ENCODE results near the gene XYLB.

- TF ChIP-seq CTCF (IDR thresholded peaks at IDR 0.05 in 8 of 11, conservative IDR thresholded peaks at IDR 0.05 in 3 of 11) = no peak
- TF ChIP-seq POLR2AphosphoS5 (IDR thresholded peaks at IDR 0.05) = peak in 2 of 3 donors; percentile 59 to 60
- no peak for TF ChIP-seq POLR2A (IDR thresholded peaks at IDR 0.05)
Measured at GRCh38 chr3:38453075-38453912, 106.7 kb downstream of the XYLB start, which contains the start of gene ACVR2B.
